H1 (cell line): ENCODE data around the gene TLR9. TPM values are rescaled to one million over a fixed set of nuclear protein-coding genes. Genes with fewer than 3 reads are reported as not detected.

Experiments used
- CHD7 ChIP-seq: fragments of 300-600 bp; sonication (generic); IDR thresholded peaks from 2 replicates; pipeline ENCODE4 v1.7.1; 2012; ENCODE audit warnings: low read length, moderate library complexity, mild to moderate bottlenecking, inconsistent platforms; ENCODE audit not compliant: insufficient replicate concordance
- polyA plus RNA-seq, 7 experiments: library from polyadenylated mRNA; depleted of rRNA in 3 of 7; stranded (reverse) in 5 of 7; unstranded in 2 of 7; fragments of >200 nt in 5 of 7; fragments of 200-250 nt in 2 of 7; gene quantifications; 1 replicate in 5 of 7; 2 replicates in 1 of 7; 4 replicates in 1 of 7; pipeline versions ENCODE4 v1.2.1 to v1.2.3, GENCODE V29; 2011 to 2013; ENCODE audit warnings: missing spikeins in 2 of 7, mixed read lengths in 2 of 7
- total RNA-seq: library from RNA; stranded (reverse); fragmentation: NEBNext Ultra II Directional; extraction: Animal tissue kit (Norgen Biotek cat#: 25700); gene quantifications from 2 replicates; pipeline ENCODE4 v1.2.1, GENCODE V29; 2021

TLR9 gene
- total and polyA plus RNA-seq, 2 of the 8 experiments (the other 6 are each of a cell fraction or from before 2014, with no cell fraction given): 0.05 TPM; not detected in 1

GRCh38 chr3:52227117-52227516 is 1.7 kb upstream of the TLR9 start (continued):
- no peak for TF ChIP-seq CHD7
